Measurements from ENCODE around the gene ADAMTSL1.

DNA sequence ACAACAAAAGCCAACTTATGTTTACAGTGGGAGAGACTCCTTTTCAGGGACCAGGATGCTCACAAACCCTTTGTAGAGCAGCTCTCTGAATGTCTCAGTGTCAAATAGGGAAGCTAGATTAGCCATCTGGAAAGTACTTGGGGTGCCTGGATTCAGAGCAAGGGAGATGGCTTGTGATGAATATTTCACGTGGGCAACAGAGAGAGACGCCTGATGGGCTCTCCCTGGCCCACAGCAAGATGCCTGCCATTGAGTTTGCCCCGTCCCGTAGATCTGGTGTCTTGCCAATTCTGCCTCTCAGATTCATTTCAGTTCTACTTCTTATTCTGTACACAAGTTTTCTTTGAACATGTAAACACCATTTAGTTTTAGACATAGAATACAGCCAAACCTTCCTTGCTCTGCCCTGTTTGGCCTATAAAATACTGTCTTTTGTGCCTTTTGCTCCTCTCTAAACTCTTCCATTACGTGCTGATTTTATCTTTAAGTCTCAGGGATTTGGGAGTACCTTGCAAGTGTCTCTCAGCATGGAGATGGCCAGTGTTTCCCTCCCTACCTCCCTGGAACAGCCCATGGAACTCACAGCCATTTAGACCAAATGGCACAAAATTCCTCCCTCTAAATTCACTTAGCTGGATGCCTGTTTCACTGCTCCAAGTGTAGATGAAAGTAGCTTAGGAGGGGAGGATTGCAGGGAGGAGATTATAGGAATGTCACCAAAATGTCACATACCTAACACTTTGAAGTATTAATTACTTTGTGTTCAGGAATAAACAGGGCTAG, 324.7 kb downstream of the ADAMTSL1 start:
- TF ChIP-seq, protein P1, sequence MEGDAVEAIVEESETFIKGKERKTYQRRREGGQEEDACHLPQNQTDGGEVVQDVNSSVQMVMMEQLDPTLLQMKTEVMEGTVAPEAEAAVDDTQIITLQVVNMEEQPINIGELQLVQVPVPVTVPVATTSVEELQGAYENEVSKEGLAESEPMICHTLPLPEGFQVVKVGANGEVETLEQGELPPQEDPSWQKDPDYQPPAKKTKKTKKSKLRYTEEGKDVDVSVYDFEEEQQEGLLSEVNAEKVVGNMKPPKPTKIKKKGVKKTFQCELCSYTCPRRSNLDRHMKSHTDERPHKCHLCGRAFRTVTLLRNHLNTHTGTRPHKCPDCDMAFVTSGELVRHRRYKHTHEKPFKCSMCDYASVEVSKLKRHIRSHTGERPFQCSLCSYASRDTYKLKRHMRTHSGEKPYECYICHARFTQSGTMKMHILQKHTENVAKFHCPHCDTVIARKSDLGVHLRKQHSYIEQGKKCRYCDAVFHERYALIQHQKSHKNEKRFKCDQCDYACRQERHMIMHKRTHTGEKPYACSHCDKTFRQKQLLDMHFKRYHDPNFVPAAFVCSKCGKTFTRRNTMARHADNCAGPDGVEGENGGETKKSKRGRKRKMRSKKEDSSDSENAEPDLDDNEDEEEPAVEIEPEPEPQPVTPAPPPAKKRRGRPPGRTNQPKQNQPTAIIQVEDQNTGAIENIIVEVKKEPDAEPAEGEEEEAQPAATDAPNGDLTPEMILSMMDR (IDR thresholded peaks at IDR 0.05) = no peak
- TF ChIP-seq EP300 (IDR thresholded peaks at IDR 0.05) (no peak), RARB (CRISPR knock-in tag; IDR thresholded peaks at IDR 0.05) (no peak), NPAS2 (CRISPR knock-in tag; IDR thresholded peaks at IDR 0.05; ENCODE audit: borderline replicate concordance) (no peak)
- TF ChIP-seq, protein P2, sequence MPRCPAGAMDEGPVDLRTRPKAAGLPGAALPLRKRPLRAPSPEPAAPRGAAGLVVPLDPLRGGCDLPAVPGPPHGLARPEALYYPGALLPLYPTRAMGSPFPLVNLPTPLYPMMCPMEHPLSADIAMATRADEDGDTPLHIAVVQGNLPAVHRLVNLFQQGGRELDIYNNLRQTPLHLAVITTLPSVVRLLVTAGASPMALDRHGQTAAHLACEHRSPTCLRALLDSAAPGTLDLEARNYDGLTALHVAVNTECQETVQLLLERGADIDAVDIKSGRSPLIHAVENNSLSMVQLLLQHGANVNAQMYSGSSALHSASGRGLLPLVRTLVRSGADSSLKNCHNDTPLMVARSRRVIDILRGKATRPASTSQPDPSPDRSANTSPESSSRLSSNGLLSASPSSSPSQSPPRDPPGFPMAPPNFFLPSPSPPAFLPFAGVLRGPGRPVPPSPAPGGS (IDR thresholded peaks at IDR 0.05) = no peak
